ENCODE data around the gene INO80. TPM values are rescaled to one million over a fixed set of nuclear protein-coding genes. Genes with fewer than 3 reads are reported as not detected.

Gene INO80
- total and polyA plus RNA-seq, 12 donors, result 4.8 to 14.8 (median 11.7) TPM

GRCh38 chr15:40953713-40954074, 162.4 kb downstream of the INO80 start:
- ATAC-seq, result peak in 3 of 8 donors; percentile 1 to 5 (median 4)
- intact Hi-C loops (cut with DNase I), result no loop called here
- peaks cover 4 to 64% (median 22%) of the 10 kb centered on the region in 9 donors for H3K4me1 ChIP-seq

GRCh38 chr15:40952901-40953712, 163.0 kb downstream of the INO80 start, which contains the start of gene CHAC1:
Gene CHAC1, plus strand, starts transcription at chr15:40953471. Its CDS starts 113 bp downstream, at chr15:40953584.
- Histone ChIP-seq H3K27ac (peak within 1 kb of the TSS in 9 of 10 donors; percentile 36 to 85 (median 65)), H3K4me3 (peak within 1 kb of the TSS; percentile 54 to 90 (median 74)), H3K9me3 (no peaks in the 10 kb centered on the region), H3K27me3 (no peaks in the 10 kb centered on the region), H3K4me1 (peaks cover 4 to 62% (median 22%) of the 10 kb centered on the region in 9 donors), H3K36me3 (no peaks in the 10 kb centered on the region)
- WGBS, 2 donors, result 1% methylated on average over 66 to 72 of the region's 72 CpGs
- DNase-seq, result peak; percentile 92 to 93
- peak in 2 of 9 donors; percentile 15 to 19 for TF ChIP-seq CTCF (IDR thresholded peaks at IDR 0.05)
- intact Hi-C loops (cut with DNase I), result no loop called here
- ATAC-seq, result peak; percentile 87 to 94 (median 90)

More at GRCh38 chr15:40953713-40954074, 162.4 kb downstream of the INO80 start:
- H3K9me3 ChIP-seq, result no peaks in the 10 kb centered on the region
- TF ChIP-seq CTCF (IDR thresholded peaks at IDR 0.05), result no peak
- no peak for DNase-seq
- 8 to 12% methylated on average over 17 of the region's 17 CpGs for WGBS, 2 donors
- no peaks in the 10 kb centered on the region for H3K27me3 ChIP-seq
- no peaks in the 10 kb centered on the region for H3K36me3 ChIP-seq
- peak overlapping the region in 7 of 10 donors; percentile 33 to 85 (median 73) for H3K27ac ChIP-seq
- H3K4me3 ChIP-seq, result peak overlapping the region; percentile 54 to 90 (median 74)

GRCh38 chr15:40952301-40952900, 163.7 kb downstream of the INO80 start:
- peak overlapping the region; percentile 54 to 90 (median 74) for H3K4me3 ChIP-seq
- no peak for DNase-seq
- H3K9me3 ChIP-seq, result no peaks in the 10 kb centered on the region
- ATAC-seq, result peak in 1 of 8 donors; percentile 9
- TF ChIP-seq CTCF (IDR thresholded peaks at IDR 0.05), result no peak
- WGBS, 2 donors, result 50 to 56% methylated on average over 23 of the region's 23 CpGs
- intact Hi-C loops (cut with DNase I), result no loop called here
- peak overlapping the region in 9 of 10 donors; percentile 36 to 85 (median 65) for H3K27ac ChIP-seq
- peaks cover 4 to 56% (median 20%) of the 10 kb centered on the region in 9 donors for H3K4me1 ChIP-seq
- H3K36me3 ChIP-seq, result no peaks in the 10 kb centered on the region
- H3K27me3 ChIP-seq, result no peaks in the 10 kb centered on the region

GRCh38 chr15:40951764-40952163, 164.3 kb downstream of the INO80 start:
- Histone ChIP-seq H3K4me1 (peaks cover 4 to 50% (median 20%) of the 10 kb centered on the region in 9 donors), H3K27ac (no peak overlapping the region), H3K27me3 (no peaks in the 10 kb centered on the region), H3K4me3 (no peak overlapping the region), H3K9me3 (no peaks in the 10 kb centered on the region), H3K36me3 (no peaks in the 10 kb centered on the region)
- WGBS, 2 donors, result 93 to 94% methylated on average over 4 of the region's 4 CpGs
- DNase-seq, result no peak
- ATAC-seq, result no peak
- TF ChIP-seq CTCF (IDR thresholded peaks at IDR 0.05), result no peak
- intact Hi-C loops (cut with DNase I), result no loop called here
